Neural cell (in vitro differentiated cells): ENCODE data around the gene SEC31A. TPM values are rescaled to one million over a fixed set of nuclear protein-coding genes. Genes with fewer than 3 reads are reported as not detected.
"Not testable (repeated sequence)": the region's sequence is repeated elsewhere in the genome, so short reads cannot be mapped to it uniquely, and the experiment has no call there.

Experiments used
- H2AFZ ChIP-seq: fragments of 200-600, 300-800 bp; sonication (generic), shearing (Covaris generic); 2 replicates; pipeline ENCODE4 v1.6.0; 2014; ENCODE audit warnings: low read depth, mild to moderate bottlenecking, antibody characterized with exemption, low read length, moderate library complexity
- H3F3A ChIP-seq: fragments of 200-600 bp; shearing (Covaris generic); 2 replicates; pipeline ENCODE4 v1.6.1; 2016; ENCODE audit warnings: mild to moderate bottlenecking, moderate library complexity, mixed read lengths, antibody characterized with exemption, low read length; ENCODE audit not compliant: insufficient read depth, poor library complexity, severe bottlenecking
- H3K27ac ChIP-seq: fragments of 200-600, 300-800 bp; sonication (generic), shearing (Covaris generic); 2 replicates; pipeline ENCODE4 v1.5.1; 2014; ENCODE audit warnings: mild to moderate bottlenecking, low read length, moderate library complexity
- H3K27me3 ChIP-seq: fragments of 300-800, 200-600 bp; sonication (generic), shearing (Covaris generic); 2 replicates; pipeline ENCODE4 v1.6.0; 2014; ENCODE audit warnings: mild to moderate bottlenecking, low read depth, low read length, moderate library complexity; ENCODE audit not compliant: insufficient read depth
- H3K36me3 ChIP-seq: fragments of 300-800, 200-600 bp; sonication (generic), shearing (Covaris generic); 2 replicates; pipeline ENCODE4 v1.5.1; 2014; ENCODE audit warnings: mild to moderate bottlenecking, antibody characterized with exemption, low read length, moderate library complexity; ENCODE audit not compliant: insufficient read depth
- H3K4me2 ChIP-seq: fragments of 300-800, 200-600 bp; sonication (generic), shearing (Covaris generic); 2 replicates; pipeline ENCODE4 v1.6.0; 2014; ENCODE audit warnings: mild to moderate bottlenecking, low read length
- H3K4me3 ChIP-seq: fragments of 300-800, 200-600 bp; sonication (generic), shearing (Covaris generic); 2 replicates; pipeline ENCODE4 v1.5.1; 2014; ENCODE audit warnings: mild to moderate bottlenecking, low read length, moderate library complexity
- H3K79me2 ChIP-seq: fragments of 200-600 bp; shearing (Covaris generic); replicated peaks from 2 replicates; pipeline ENCODE4 v1.6.0; 2014; ENCODE audit warnings: mild to moderate bottlenecking, low read length, moderate library complexity; ENCODE audit not compliant: insufficient read depth
- H3K9ac ChIP-seq: fragments of 300-800, 200-600 bp; sonication (generic), shearing (Covaris generic); 2 replicates; pipeline ENCODE4 v1.6.1; 2016; ENCODE audit warnings: mild to moderate bottlenecking, low read length, mixed read lengths
- H3K9me2 ChIP-seq: fragments of 200-600 bp; shearing (Covaris generic); 2 replicates; pipeline ENCODE4 v1.6.1; 2016; ENCODE audit warnings: mild to moderate bottlenecking, low read length, mixed read lengths; ENCODE audit not compliant: insufficient read depth
- H3K9me3 ChIP-seq: fragments of 200-600, 300-800 bp; sonication (generic), shearing (Covaris generic); 2 replicates; pipeline ENCODE4 v1.6.1; 2016; ENCODE audit warnings: mild to moderate bottlenecking, mixed run types, low read length, moderate library complexity, mixed read lengths
- H4K20me1 ChIP-seq: fragments of 200-600 bp; shearing (Covaris generic); 2 replicates; pipeline ENCODE4 v1.6.1; 2016; ENCODE audit warnings: mild to moderate bottlenecking, mixed run types; ENCODE audit not compliant: insufficient read depth
- CTCF ChIP-seq: fragments of 450-650 bp; IDR thresholded peaks from 2 replicates; pipeline ENCODE4 v1.5.1; 2014; ENCODE audit warnings: antibody characterized with exemption, mild to moderate bottlenecking, moderate library complexity; ENCODE audit not compliant: poor library complexity, severe bottlenecking
- EP300 ChIP-seq: fragments of 450-650 bp; conservative IDR thresholded peaks from 2 replicates; pipeline ENCODE4 v1.6.1; 2014; ENCODE audit warnings: antibody characterized with exemption, mild to moderate bottlenecking, moderate library complexity; ENCODE audit not compliant: poor library complexity, severe bottlenecking
- EZH2 ChIP-seq: fragments of 200-600, 300-800 bp; shearing (Covaris generic), sonication (generic); IDR thresholded peaks from 2 replicates; pipeline ENCODE4 v1.6.1; 2014; ENCODE audit warnings: antibody characterized with exemption, low read length, borderline replicate concordance, mild to moderate bottlenecking; ENCODE audit not compliant: insufficient read depth, poor library complexity, severe bottlenecking
- MXI1 ChIP-seq: fragments of 450-650 bp; conservative IDR thresholded peaks from 2 replicates; pipeline ENCODE4 v1.6.1; 2014; ENCODE audit warnings: antibody characterized with exemption, mild to moderate bottlenecking; ENCODE audit not compliant: poor library complexity, severe bottlenecking
- POLR2AphosphoS5 ChIP-seq: IDR thresholded peaks from 2 replicates; pipeline ENCODE4 v1.6.1; 2012
- RAD21 ChIP-seq: fragments of 450-650 bp; conservative IDR thresholded peaks from 2 replicates; pipeline ENCODE4 v1.6.1; 2014; ENCODE audit warnings: antibody characterized with exemption, mild to moderate bottlenecking, moderate library complexity
- SMC3 ChIP-seq: fragments of 450-650 bp; conservative IDR thresholded peaks from 2 replicates; pipeline ENCODE4 v1.6.1; 2014; ENCODE audit warnings: antibody characterized with exemption, mild to moderate bottlenecking, moderate library complexity; ENCODE audit not compliant: poor library complexity
- TAF1 ChIP-seq: IDR thresholded peaks from 2 replicates; pipeline ENCODE4 v1.6.1; 2012; ENCODE audit warnings: low read depth
- polyA plus RNA-seq: library from polyadenylated mRNA; depleted of rRNA; stranded (reverse); fragments of >200 nt; gene quantifications from 2 replicates; pipeline ENCODE4 v1.2.3, GENCODE V29; 2014
- TF ChIP-seq, protein P1 (sequence below): IDR thresholded peaks from 2 replicates; pipeline ENCODE4 v1.6.1; 2012; ENCODE audit warnings: borderline replicate concordance

Gene SEC31A
- polyA plus RNA-seq, 1 donor from 2014 or later = 139 TPM

- Histone ChIP-seq H3F3A (no peaks in the 10 kb centered on the region), H3K4me3 (no peak overlapping the region), H2AFZ (no peak overlapping the region), H3K79me2 (no peaks in the 10 kb centered on the region), H3K9ac (no peak overlapping the region), H3K27me3 (no peaks in the 10 kb centered on the region), H3K36me3 (peaks cover 4% of the 10 kb centered on the region), H3K9me3 (no peaks in the 10 kb centered on the region), H3K9me2 (no peaks in the 10 kb centered on the region), H4K20me1 (no peaks in the 10 kb centered on the region), H3K4me2 (no peak overlapping the region), H3K27ac (no peak overlapping the region)
- no peak for TF ChIP-seq CTCF
These were observed 24.1 kb downstream of the SEC31A start for GRCh38 chr4:82866706-82867385.

- not testable (repeated sequence) for H3K27ac ChIP-seq, H3K27me3 ChIP-seq, H2AFZ ChIP-seq, H3K4me2 ChIP-seq, H3K9ac ChIP-seq, H4K20me1 ChIP-seq, H3K4me3 ChIP-seq, H3K9me2 ChIP-seq, H3F3A ChIP-seq, H3K79me2 ChIP-seq, H3K9me3 ChIP-seq
- H3K36me3 ChIP-seq = peaks cover 10% of the 10 kb centered on the region
These were observed 24.9 kb downstream of the SEC31A start for GRCh38 chr4:82866033-82866432.

GRCh38 chr4:82865592-82865991, 25.4 kb downstream of the SEC31A start:
- Histone ChIP-seq H3K36me3 (peaks cover 10% of the 10 kb centered on the region), H3K4me2 (no peak overlapping the region), H3K79me2 (no peaks in the 10 kb centered on the region), H4K20me1 (no peaks in the 10 kb centered on the region), H3K4me3 (no peak overlapping the region), H2AFZ (no peak overlapping the region), H3K27me3 (no peaks in the 10 kb centered on the region), H3K9me2 (no peaks in the 10 kb centered on the region), H3K9ac (no peak overlapping the region), H3F3A (no peaks in the 10 kb centered on the region), H3K9me3 (no peaks in the 10 kb centered on the region), H3K27ac (no peak overlapping the region)
- no peak for TF ChIP-seq EZH2
- TF ChIP-seq MXI1 = no peak
- TF ChIP-seq POLR2AphosphoS5 = no peak
- TF ChIP-seq TAF1 = no peak
- TF ChIP-seq EP300 = no peak
- no peak for TF ChIP-seq CTCF
- TF ChIP-seq, protein P1, sequence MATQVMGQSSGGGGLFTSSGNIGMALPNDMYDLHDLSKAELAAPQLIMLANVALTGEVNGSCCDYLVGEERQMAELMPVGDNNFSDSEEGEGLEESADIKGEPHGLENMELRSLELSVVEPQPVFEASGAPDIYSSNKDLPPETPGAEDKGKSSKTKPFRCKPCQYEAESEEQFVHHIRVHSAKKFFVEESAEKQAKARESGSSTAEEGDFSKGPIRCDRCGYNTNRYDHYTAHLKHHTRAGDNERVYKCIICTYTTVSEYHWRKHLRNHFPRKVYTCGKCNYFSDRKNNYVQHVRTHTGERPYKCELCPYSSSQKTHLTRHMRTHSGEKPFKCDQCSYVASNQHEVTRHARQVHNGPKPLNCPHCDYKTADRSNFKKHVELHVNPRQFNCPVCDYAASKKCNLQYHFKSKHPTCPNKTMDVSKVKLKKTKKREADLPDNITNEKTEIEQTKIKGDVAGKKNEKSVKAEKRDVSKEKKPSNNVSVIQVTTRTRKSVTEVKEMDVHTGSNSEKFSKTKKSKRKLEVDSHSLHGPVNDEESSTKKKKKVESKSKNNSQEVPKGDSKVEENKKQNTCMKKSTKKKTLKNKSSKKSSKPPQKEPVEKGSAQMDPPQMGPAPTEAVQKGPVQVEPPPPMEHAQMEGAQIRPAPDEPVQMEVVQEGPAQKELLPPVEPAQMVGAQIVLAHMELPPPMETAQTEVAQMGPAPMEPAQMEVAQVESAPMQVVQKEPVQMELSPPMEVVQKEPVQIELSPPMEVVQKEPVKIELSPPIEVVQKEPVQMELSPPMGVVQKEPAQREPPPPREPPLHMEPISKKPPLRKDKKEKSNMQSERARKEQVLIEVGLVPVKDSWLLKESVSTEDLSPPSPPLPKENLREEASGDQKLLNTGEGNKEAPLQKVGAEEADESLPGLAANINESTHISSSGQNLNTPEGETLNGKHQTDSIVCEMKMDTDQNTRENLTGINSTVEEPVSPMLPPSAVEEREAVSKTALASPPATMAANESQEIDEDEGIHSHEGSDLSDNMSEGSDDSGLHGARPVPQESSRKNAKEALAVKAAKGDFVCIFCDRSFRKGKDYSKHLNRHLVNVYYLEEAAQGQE = no peak
- TF ChIP-seq RAD21 = no peak
- TF ChIP-seq SMC3 = no peak
